ENCODE results near the gene RETREG2. TPM values are rescaled to one million over a fixed set of nuclear protein-coding genes. Genes with fewer than 3 reads are reported as not detected.
"Not testable (repeated sequence)": the region's sequence is repeated elsewhere in the genome, so short reads cannot be mapped to it uniquely, and the experiment has no call there.

RETREG2 gene
- total RNA-seq, 1 experiment from 2014 or later = 49.3 TPM

GRCh38 chr2:219199470-219200211 lies 21.6 kb downstream of the RETREG2 start:
- H3K36me3 Mint-ChIP-seq (ENCODE audit: insufficient read depth, unreplicated experiment) = no peaks in the 10 kb centered on the region
- no peak for DNase-seq (ENCODE audit: unreplicated experiment)
- H3K27ac Mint-ChIP-seq (ENCODE audit: low read depth, unreplicated experiment) = no peak overlapping the region
- H3K27me3 Mint-ChIP-seq (ENCODE audit: insufficient read depth, unreplicated experiment) = no peaks in the 10 kb centered on the region
- POLR2A ChIA-PET = interaction anchor here (1.1 to 1.2 kb wide), 2 partner anchors 24 to 33 kb away, joined by 3 to 5 read pairs; no protein-coding TSS in a partner anchor
- H3K9me3 Mint-ChIP-seq (ENCODE audit: unreplicated experiment) = no peaks in the 10 kb centered on the region
- no peak for TF ChIP-seq CTCF (IDR thresholded peaks at IDR 0.05; ENCODE audit: unreplicated experiment)
- CTCF ChIA-PET = interaction anchor here (1.0 to 1.2 kb wide), 3 partner anchors 18 to 95 kb away, joined by 3 to 6 read pairs (median 3); no protein-coding TSS in a partner anchor
- H3K4me3 Mint-ChIP-seq (ENCODE audit: unreplicated experiment) = no peak overlapping the region
- intact Hi-C loops (cut with micrococcal nuclease) = no loop called here
- H3K4me1 Mint-ChIP-seq (ENCODE audit: insufficient read depth, unreplicated experiment) = no peaks in the 10 kb centered on the region
- BruUV-seq (replicated peaks) = no TSS peak

- ChIA-PET POLR2A (interaction anchor here (0.7 kb wide), 2 partner anchors 8 to 22 kb away, joined by 3 read pairs; no protein-coding TSS in a partner anchor), CTCF (interaction anchor here (1.0 to 1.2 kb wide), 2 partner anchors 19 to 99 kb away, joined by 3 to 6 read pairs; no protein-coding TSS in a partner anchor)
- H3K36me3 Mint-ChIP-seq (ENCODE audit: insufficient read depth, unreplicated experiment); BruUV-seq (replicated peaks); H3K27me3 Mint-ChIP-seq (ENCODE audit: insufficient read depth, unreplicated experiment); H3K4me1 Mint-ChIP-seq (ENCODE audit: insufficient read depth, unreplicated experiment); H3K9me3 Mint-ChIP-seq (ENCODE audit: unreplicated experiment); H3K27ac Mint-ChIP-seq (ENCODE audit: low read depth, unreplicated experiment); intact Hi-C loops (cut with micrococcal nuclease); H3K4me3 Mint-ChIP-seq (ENCODE audit: unreplicated experiment); DNase-seq (ENCODE audit: unreplicated experiment): not testable (repeated sequence)
Measured at GRCh38 chr2:219200502-219201326, 22.6 kb downstream of the RETREG2 start.

GRCh38 chr2:219201331-219201730 lies 23.3 kb downstream of the RETREG2 start:
- H3K27ac Mint-ChIP-seq (ENCODE audit: low read depth, unreplicated experiment); H3K36me3 Mint-ChIP-seq (ENCODE audit: insufficient read depth, unreplicated experiment); H3K4me1 Mint-ChIP-seq (ENCODE audit: insufficient read depth, unreplicated experiment); H3K27me3 Mint-ChIP-seq (ENCODE audit: insufficient read depth, unreplicated experiment); H3K9me3 Mint-ChIP-seq (ENCODE audit: unreplicated experiment); H3K4me3 Mint-ChIP-seq (ENCODE audit: unreplicated experiment); intact Hi-C loops (cut with micrococcal nuclease); DNase-seq (ENCODE audit: unreplicated experiment); BruUV-seq (replicated peaks): not testable (repeated sequence)
- ChIA-PET CTCF (interaction anchor here (1.0 to 1.2 kb wide), 2 partner anchors 19 to 98 kb away, joined by 3 to 6 read pairs; no protein-coding TSS in a partner anchor), POLR2A (interaction anchor here (0.7 kb wide), 1 partner anchor 9 kb away, joined by 3 read pairs; no protein-coding TSS in a partner anchor)

- no peak for DNase-seq (ENCODE audit: unreplicated experiment)
- Mint-ChIP-seq H3K36me3 (ENCODE audit: insufficient read depth, unreplicated experiment) (peaks cover 14% of the 10 kb centered on the region), H3K9me3 (ENCODE audit: unreplicated experiment) (no peaks in the 10 kb centered on the region), H3K27ac (ENCODE audit: low read depth, unreplicated experiment) (no peak overlapping the region), H3K4me3 (ENCODE audit: unreplicated experiment) (no peak overlapping the region), H3K4me1 (ENCODE audit: insufficient read depth, unreplicated experiment) (peaks cover 15% of the 10 kb centered on the region), H3K27me3 (ENCODE audit: insufficient read depth, unreplicated experiment) (no peaks in the 10 kb centered on the region)
- intact Hi-C loops (cut with micrococcal nuclease) = no loop called here
- CTCF ChIA-PET = interaction anchor here (0.6 to 2.0 kb wide), 2 partner anchors 10 to 24 kb away, joined by 3 to 6 read pairs; no protein-coding TSS in a partner anchor
- TF ChIP-seq CTCF (IDR thresholded peaks at IDR 0.05; ENCODE audit: unreplicated experiment) = no peak
- BruUV-seq (replicated peaks) = no TSS peak
- POLR2A ChIA-PET = interaction anchor here (1.3 to 1.4 kb wide), 2 partner anchors 25 to 29 kb away, joined by 3 read pairs; no protein-coding TSS in a partner anchor
Measured at GRCh38 chr2:219204425-219205164, 26.5 kb downstream of the RETREG2 start.
